ENCODE measurements around the gene COL25A1. TPM values are rescaled to one million over a fixed set of nuclear protein-coding genes. Genes with fewer than 3 reads are reported as not detected.

COL25A1 gene
- total RNA-seq, 4 donors from 2014 or later = 2.5 TPM; not detected in 3

- Histone ChIP-seq H3K27ac (no peak overlapping the region), H3K9me3 (no peaks in the 10 kb centered on the region), H3K4me1 (no peaks in the 10 kb centered on the region), H3K36me3 (no peaks in the 10 kb centered on the region), H3K27me3 (no peaks in the 10 kb centered on the region), H3K4me3 (no peak overlapping the region)
- TF ChIP-seq CTCF (IDR thresholded peaks at IDR 0.05) (no peak), POLR2A (IDR thresholded peaks at IDR 0.05) (no peak)
- no peak for DNase-seq
These were observed 506.7 kb downstream of the COL25A1 start for GRCh38 chr4:108795733-108796132.

GRCh38 chr4:108794136-108794535 is 508.3 kb downstream of the COL25A1 start:
- no peaks in the 10 kb centered on the region for H3K4me1 ChIP-seq
- no peaks in the 10 kb centered on the region for H3K9me3 ChIP-seq
- H3K27ac ChIP-seq = no peak overlapping the region

GRCh38 chr4:108793415-108793814 is 509.0 kb downstream of the COL25A1 start:
- TF ChIP-seq CTCF (IDR thresholded peaks at IDR 0.05) (no peak), POLR2A (IDR thresholded peaks at IDR 0.05) (no peak)
- no peaks in the 10 kb centered on the region for H3K27me3 ChIP-seq
- DNase-seq = no peak
- H3K4me3 ChIP-seq = no peak overlapping the region
- no peak overlapping the region for H3K27ac ChIP-seq
- H3K4me1 ChIP-seq = no peaks in the 10 kb centered on the region
- H3K36me3 ChIP-seq = no peaks in the 10 kb centered on the region
- no peaks in the 10 kb centered on the region for H3K9me3 ChIP-seq

More at GRCh38 chr4:108794136-108794535, 508.3 kb downstream of the COL25A1 start:
- Histone ChIP-seq H3K4me3 (no peak overlapping the region), H3K36me3 (no peaks in the 10 kb centered on the region), H3K27me3 (no peaks in the 10 kb centered on the region)
- TF ChIP-seq CTCF (IDR thresholded peaks at IDR 0.05) (no peak), POLR2A (IDR thresholded peaks at IDR 0.05) (no peak)
- DNase-seq = no peak

- Histone ChIP-seq H3K36me3 (no peaks in the 10 kb centered on the region), H3K27ac (no peak overlapping the region), H3K27me3 (no peaks in the 10 kb centered on the region), H3K4me3 (no peak overlapping the region), H3K4me1 (no peaks in the 10 kb centered on the region), H3K9me3 (no peaks in the 10 kb centered on the region)
- no peak for TF ChIP-seq POLR2A (IDR thresholded peaks at IDR 0.05)
- TF ChIP-seq CTCF (IDR thresholded peaks at IDR 0.05) = no peak
- no peak for DNase-seq
These were observed 513.7 kb downstream of the COL25A1 start for GRCh38 chr4:108788731-108789130.

GRCh38 chr4:108787724-108788123 is 514.7 kb downstream of the COL25A1 start:
- TF ChIP-seq CTCF (IDR thresholded peaks at IDR 0.05) (no peak), POLR2A (IDR thresholded peaks at IDR 0.05) (no peak)
- Histone ChIP-seq H3K27me3 (no peaks in the 10 kb centered on the region), H3K36me3 (no peaks in the 10 kb centered on the region), H3K27ac (no peak overlapping the region), H3K4me1 (no peaks in the 10 kb centered on the region), H3K4me3 (no peak overlapping the region), H3K9me3 (no peaks in the 10 kb centered on the region)
- DNase-seq = no peak

- Histone ChIP-seq H3K27me3 (no peaks in the 10 kb centered on the region), H3K36me3 (no peaks in the 10 kb centered on the region), H3K9me3 (no peaks in the 10 kb centered on the region), H3K4me1 (no peaks in the 10 kb centered on the region), H3K27ac (no peak overlapping the region), H3K4me3 (no peak overlapping the region)
- TF ChIP-seq CTCF (IDR thresholded peaks at IDR 0.05) (no peak), POLR2A (IDR thresholded peaks at IDR 0.05) (no peak)
- DNase-seq = no peak
These were observed 515.4 kb downstream of the COL25A1 start for GRCh38 chr4:108787106-108787505.
